ENCODE measurements around the gene RESP18. TPM values are rescaled to one million over a fixed set of nuclear protein-coding genes. Genes with fewer than 3 reads are reported as not detected.
A peak's percentile ranks its signal among the peaks of the same experiment; 100 is the strongest.

Gene RESP18
- total RNA-seq, 1 experiment from 2014 or later: not detected

GRCh38 chr2:219284501-219285372, 47.8 kb downstream of the RESP18 start:
- in situ Hi-C loops (cut with HindIII; ENCODE audit: low pct_unique_long_range_greater_than_20kb, low sequenced_read_pairs): no loop called here
- DNase-seq (ENCODE audit: low read depth): no peak

GRCh38 chr2:219282943-219283581, 49.5 kb downstream of the RESP18 start:
- DNase-seq (ENCODE audit: low read depth): no peak
- in situ Hi-C loops (cut with HindIII; ENCODE audit: low pct_unique_long_range_greater_than_20kb, low sequenced_read_pairs): no loop called here

- in situ Hi-C loops (cut with HindIII; ENCODE audit: low pct_unique_long_range_greater_than_20kb, low sequenced_read_pairs): no loop called here
- DNase-seq (ENCODE audit: low read depth): no peak
Observed at GRCh38 chr2:219282375-219282774, 50.2 kb downstream of the RESP18 start.

- DNase-seq (ENCODE audit: low read depth): no peak
- in situ Hi-C loops (cut with HindIII; ENCODE audit: low pct_unique_long_range_greater_than_20kb, low sequenced_read_pairs): no loop called here
Observed at GRCh38 chr2:219281588-219281987, 51.0 kb downstream of the RESP18 start.

GRCh38 chr2:219280651-219281050, 51.9 kb downstream of the RESP18 start:
- DNase-seq (ENCODE audit: low read depth): no peak
- in situ Hi-C loops (cut with HindIII; ENCODE audit: low pct_unique_long_range_greater_than_20kb, low sequenced_read_pairs): no loop called here

- no peak for DNase-seq (ENCODE audit: low read depth)
- in situ Hi-C loops (cut with HindIII; ENCODE audit: low pct_unique_long_range_greater_than_20kb, low sequenced_read_pairs): no loop called here
Observed at GRCh38 chr2:219279916-219280516, 52.5 kb downstream of the RESP18 start.

- DNase-seq (ENCODE audit: low read depth): peak; percentile 72
- in situ Hi-C loops (cut with HindIII; ENCODE audit: low pct_unique_long_range_greater_than_20kb, low sequenced_read_pairs): no loop called here
Observed at GRCh38 chr2:219279151-219279915, 53.2 kb downstream of the RESP18 start, which contains the start of gene DNAJB2. Gene DNAJB2 (plus strand): TSS chr2:219279366. CDS start chr2:219279834, 468 bp downstream.

GRCh38 chr2:219278655-219279150, 53.8 kb downstream of the RESP18 start:
- in situ Hi-C loops (cut with HindIII; ENCODE audit: low pct_unique_long_range_greater_than_20kb, low sequenced_read_pairs): no loop called here
- DNase-seq (ENCODE audit: low read depth): peak; percentile 99

GRCh38 chr2:219277703-219278654, 54.6 kb downstream of the RESP18 start:
- peak; percentile 82 for DNase-seq (ENCODE audit: low read depth)
- in situ Hi-C loops (cut with HindIII; ENCODE audit: low pct_unique_long_range_greater_than_20kb, low sequenced_read_pairs): no loop called here

Other genes starting within 250 kb of the RESP18 start
- gene NHEJ1, start 171.9 kb downstream of the RESP18 start, total RNA-seq (2014; rRNA removed; shearing (Covaris generic); ENCODE audit: low replicate concordance): 17.4 and 21.5 TPM in 2 replicates
- gene SLC23A3, start 162.7 kb downstream of the RESP18 start, total RNA-seq (2014; rRNA removed; shearing (Covaris generic); ENCODE audit: low replicate concordance): 0.07 and 0.70 TPM in 2 replicates
- gene CNPPD1, start 155.8 kb downstream of the RESP18 start, total RNA-seq (2014; rRNA removed; shearing (Covaris generic); ENCODE audit: low replicate concordance): 24.6 and 28.9 TPM in 2 replicates
- gene RETREG2, start 154.5 kb downstream of the RESP18 start, total RNA-seq (2014; rRNA removed; shearing (Covaris generic); ENCODE audit: low replicate concordance): 54.2 and 72.1 TPM in 2 replicates
- gene ZFAND2B, start 126.0 kb downstream of the RESP18 start, total RNA-seq (2014; rRNA removed; shearing (Covaris generic); ENCODE audit: low replicate concordance): 32.5 and 42.0 TPM in 2 replicates
- 80.0 and 81.7 TPM in 2 replicates for gene ABCB6, start 113.8 kb downstream of the RESP18 start, total RNA-seq (2014; rRNA removed; shearing (Covaris generic); ENCODE audit: low replicate concordance)
- 18.6 and 39.2 TPM in 2 replicates for gene ATG9A, start 103.1 kb downstream of the RESP18 start, total RNA-seq (2014; rRNA removed; shearing (Covaris generic); ENCODE audit: low replicate concordance)
- 20.7 and 45.6 TPM in 2 replicates for gene ANKZF1, start 102.9 kb downstream of the RESP18 start, total RNA-seq (2014; rRNA removed; shearing (Covaris generic); ENCODE audit: low replicate concordance)
- gene GLB1L, start 87.3 kb downstream of the RESP18 start, total RNA-seq (2014; rRNA removed; shearing (Covaris generic); ENCODE audit: low replicate concordance): 26.1 and 35.4 TPM in 2 replicates
- 45.2 and 60.8 TPM in 2 replicates for gene STK16, start 87.3 kb downstream of the RESP18 start, total RNA-seq (2014; rRNA removed; shearing (Covaris generic); ENCODE audit: low replicate concordance)
- 0.10 TPM in 1 of 2 replicates, not detected in the other for gene TUBA4B, start 79.5 kb downstream of the RESP18 start, total RNA-seq (2014; rRNA removed; shearing (Covaris generic); ENCODE audit: low replicate concordance)
- gene TUBA4A, start 78.8 kb downstream of the RESP18 start, total RNA-seq (2014; rRNA removed; shearing (Covaris generic); ENCODE audit: low replicate concordance): 23.9 and 24.9 TPM in 2 replicates
- gene DNAJB2, start 53.4 kb downstream of the RESP18 start, total RNA-seq (2014; rRNA removed; shearing (Covaris generic); ENCODE audit: low replicate concordance): 17.0 and 50.6 TPM in 2 replicates
- not detected in 2 replicates for gene PTPRN, start 23.3 kb downstream of the RESP18 start, total RNA-seq (2014; rRNA removed; shearing (Covaris generic); ENCODE audit: low replicate concordance)
- 76.8 and 84.9 TPM in 2 replicates for gene DNPEP, start 55.2 kb upstream of the RESP18 start, total RNA-seq (2014; rRNA removed; shearing (Covaris generic); ENCODE audit: low replicate concordance)
- gene DES, start 85.6 kb upstream of the RESP18 start, total RNA-seq (2014; rRNA removed; shearing (Covaris generic); ENCODE audit: low replicate concordance): 4.9 TPM in 1 of 2 replicates, not detected in the other
- 8.4 and 22.9 TPM in 2 replicates for gene SPEG, start 102.1 kb upstream of the RESP18 start, total RNA-seq (2014; rRNA removed; shearing (Covaris generic); ENCODE audit: low replicate concordance)
- 88.9 and 95.2 TPM in 2 replicates for gene GMPPA, start 166.1 kb upstream of the RESP18 start, total RNA-seq (2014; rRNA removed; shearing (Covaris generic); ENCODE audit: low replicate concordance)
- gene ASIC4, start 181.7 kb upstream of the RESP18 start, total RNA-seq (2014; rRNA removed; shearing (Covaris generic); ENCODE audit: low replicate concordance): 0.17 and 2.5 TPM in 2 replicates
- gene CHPF, start 211.1 kb upstream of the RESP18 start, total RNA-seq (2014; rRNA removed; shearing (Covaris generic); ENCODE audit: low replicate concordance): 78.8 and 104 TPM in 2 replicates
- gene TMEM198, start 211.3 kb upstream of the RESP18 start, total RNA-seq (2014; rRNA removed; shearing (Covaris generic); ENCODE audit: low replicate concordance): 4.5 and 9.3 TPM in 2 replicates
- 81.7 and 82.7 TPM in 2 replicates for gene OBSL1, start 238.8 kb upstream of the RESP18 start, total RNA-seq (2014; rRNA removed; shearing (Covaris generic); ENCODE audit: low replicate concordance)
- gene INHA, start 239.6 kb upstream of the RESP18 start, total RNA-seq (2014; rRNA removed; shearing (Covaris generic); ENCODE audit: low replicate concordance): not detected in 2 replicates

Measured in Caki2 (cell line).